PC-3 (cell line): ENCODE results near the gene MRPS24. TPM values are rescaled to one million over a fixed set of nuclear protein-coding genes. Genes with fewer than 3 reads are reported as not detected.
A peak's percentile ranks its signal among the peaks of the same experiment; 100 is the strongest.

ENCODE experiments used
- ATAC-seq: fragments of 200-7000 bp; cut with Tn5 transposase; 2 replicates; pipeline ENCODE4 v1.9.1; 2020; ENCODE audit warnings: mild to moderate bottlenecking, moderate library complexity
- BruUV-seq: library from RNA; stranded (reverse); fragments of 400-500 nt; replicated peaks from 2 replicates; lab custom pipeline; 2021; lab: Mats Ljungman, UMichigan
- CTCF ChIA-PET: fragments of 300-600 bp; sonication (Branson Sonifier 250); formaldehyde crosslinking; loops from one replicate; lab custom pipeline; 2022; ENCODE audit warnings: antibody characterized with exemption; lab: Charles Lee
- POLR2A ChIA-PET: fragments of 300-600 bp; sonication (Branson Sonifier 250); formaldehyde crosslinking; loops from one replicate; lab custom pipeline; 2022; ENCODE audit warnings: antibody characterized with exemption; ENCODE audit not compliant: unreplicated experiment; lab: Charles Lee
- DNase-seq: peaks from one replicate; pipeline ENCODE4 v3.0.0-alpha.2; 2015
- H2AFZ ChIP-seq: fragments of 300-600 bp; sonication (generic); 2 replicates; pipeline ENCODE4 v1.6.0; 2016; ENCODE audit warnings: antibody characterized with exemption, low read length
- H3F3A ChIP-seq: fragments of 300-600 bp; sonication (generic); one replicate; pipeline ENCODE4 v1.6.0; 2017; ENCODE audit warnings: antibody characterized with exemption, low read length, control low read depth, mild to moderate bottlenecking; ENCODE audit not compliant: unreplicated experiment
- H3K27ac ChIP-seq: fragments of 300-600 bp; sonication (generic); 2 replicates; pipeline ENCODE4 v1.5.1; 2016; ENCODE audit warnings: mild to moderate bottlenecking, low read length
- H3K27me3 ChIP-seq: fragments of 300-600 bp; sonication (generic); 2 replicates; pipeline ENCODE4 v1.6.1; 2016; ENCODE audit warnings: low read length, mixed read lengths
- H3K36me3 ChIP-seq: fragments of 300-600 bp; sonication (generic); 2 replicates; pipeline ENCODE4 v1.6.1; 2016; ENCODE audit warnings: low read depth, mixed run types, low read length, mixed read lengths
- H3K4me1 ChIP-seq: fragments of 300-600 bp; sonication (generic); 2 replicates; pipeline ENCODE4 v1.5.1; 2016; ENCODE audit warnings: low read length; ENCODE audit not compliant: insufficient read depth
- H3K4me2 ChIP-seq: fragments of 300-600 bp; sonication (generic); 2 replicates; pipeline ENCODE4 v1.6.0; 2016; ENCODE audit warnings: low read length
- H3K4me3 ChIP-seq: fragments of 300-600 bp; sonication (generic); 2 replicates; pipeline ENCODE4 v1.5.1; 2016; ENCODE audit warnings: mild to moderate bottlenecking, low read length, mixed read lengths
- H3K79me2 ChIP-seq: fragments of 300-600 bp; sonication (generic); 2 replicates; pipeline ENCODE4 v1.6.1; 2017; ENCODE audit warnings: low read length, mixed read lengths
- H3K9ac ChIP-seq: fragments of 300-600 bp; sonication (generic); 2 replicates; pipeline ENCODE4 v1.6.0; 2016; ENCODE audit warnings: mild to moderate bottlenecking, low read length
- H3K9me2 ChIP-seq: fragments of 300-600 bp; sonication (generic); replicated peaks from 2 replicates; pipeline ENCODE4 v1.6.1; 2016; ENCODE audit warnings: mixed run types, low read length, mixed read lengths
- H3K9me3 ChIP-seq: fragments of 300-600 bp; sonication (generic); 2 replicates; pipeline ENCODE4 v1.6.1; 2016; ENCODE audit warnings: low read length, mixed read lengths
- H4K20me1 ChIP-seq: fragments of 300-600 bp; sonication (generic); 2 replicates; pipeline ENCODE4 v1.6.1; 2016; ENCODE audit warnings: low read length, mixed read lengths
- CTCF ChIP-seq: fragments of 300-600 bp; sonication (generic); conservative IDR thresholded peaks from 2 replicates; pipeline ENCODE4 v1.5.1; 2017; ENCODE audit warnings: antibody characterized with exemption, low read depth, mild to moderate bottlenecking, low read length
- EZH2 ChIP-seq: fragments of 300-600 bp; sonication (generic); IDR thresholded peaks from one replicate; pipeline ENCODE4 v1.6.1; 2017; ENCODE audit warnings: antibody characterized with exemption, mild to moderate bottlenecking, low read length; ENCODE audit not compliant: unreplicated experiment
- EZH2phosphoT487 ChIP-seq: fragments of 300-600 bp; sonication (generic); IDR thresholded peaks from 2 replicates; pipeline ENCODE4 v1.6.1; 2018; ENCODE audit warnings: mild to moderate bottlenecking, antibody characterized with exemption, low read length, borderline replicate concordance
- intact Hi-C: fragments of 100-400 bp; cut with micrococcal nuclease; formaldehyde crosslinking; loops from 2 replicates; pipeline ENCODE4 v1.9.0; 2023
- total RNA-seq: library from RNA; depleted of rRNA; stranded (reverse); fragments of >200 nt; gene quantifications from 2 replicates; pipeline ENCODE4 v1.2.3, GENCODE V29; 2014

MRPS24 gene
- total RNA-seq, 1 experiment from 2014 or later = 200 TPM

DNA sequence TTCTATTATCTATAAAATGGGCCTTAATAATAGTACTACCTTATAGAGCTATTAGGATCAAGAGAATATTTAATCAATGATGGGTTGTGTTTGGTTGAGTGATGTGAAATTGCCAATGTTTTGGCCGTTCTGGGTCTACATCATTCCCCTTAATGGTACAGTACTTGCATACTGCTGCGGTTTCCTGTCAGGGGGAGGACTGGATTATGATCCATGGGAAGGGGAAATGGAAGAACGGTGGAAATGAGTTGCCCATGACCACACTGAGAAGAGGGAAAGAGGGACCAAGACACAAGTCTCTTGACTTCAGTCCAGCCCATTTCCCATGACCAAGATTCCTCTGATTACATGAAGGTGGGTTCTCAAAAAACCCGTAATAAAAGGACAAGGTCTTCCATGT, 999 bp upstream of the MRPS24 start:
- Histone ChIP-seq H4K20me1 (no peaks in the 10 kb centered on the region), H2AFZ (0 out of 2 replicates have a peak overlapping the region, but pooled peaks have one; percentile 0), H3K9me3 (no peaks in the 10 kb centered on the region), H3K4me1 (peaks cover 63% of the 10 kb centered on the region), H3K4me2 (peak overlapping the region; percentile 92), H3K9ac (peak overlapping the region; percentile 88), H3K27me3 (no peaks in the 10 kb centered on the region), H3K9me2 (no peaks in the 10 kb centered on the region), H3K36me3 (peaks cover 23% of the 10 kb centered on the region), H3F3A (peaks cover 11% of the 10 kb centered on the region), H3K4me3 (peak overlapping the region; percentile 96), H3K27ac (peak overlapping the region; percentile 100), H3K79me2 (peaks cover 14% of the 10 kb centered on the region)
- no peak for DNase-seq
- BruUV-seq = no TSS peak
- ATAC-seq = no peak
- POLR2A ChIA-PET = interaction anchor here (0.6 kb wide), 1 partner anchor 224 kb away, joined by 4 read pairs; no protein-coding TSS in a partner anchor
- CTCF ChIA-PET = no interaction called here
- intact Hi-C loops = no loop called here
- TF ChIP-seq CTCF (no peak), EZH2phosphoT487 (no peak), EZH2 (no peak)

DNA sequence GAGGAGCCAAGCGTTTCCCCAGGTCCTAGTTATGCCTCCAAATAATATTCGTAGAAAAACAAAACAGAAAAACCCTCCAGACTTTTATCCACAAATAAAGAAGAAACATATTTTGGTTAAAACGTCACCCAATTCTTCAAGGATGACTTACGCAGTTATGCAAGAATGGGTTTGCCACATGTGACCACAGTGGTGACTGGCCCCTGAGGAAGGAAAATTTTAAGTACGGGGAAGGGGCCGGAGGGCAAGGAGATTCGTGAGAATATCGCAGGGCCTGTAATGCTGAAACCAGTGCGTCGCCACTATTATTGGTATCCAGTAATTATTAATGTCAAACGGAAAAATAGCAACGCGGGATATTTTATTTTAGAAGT, 537 bp upstream of the MRPS24 start:
- CTCF ChIA-PET = interaction anchor here (1.0 kb wide), 1 partner anchor 35 kb away, joined by 3 read pairs; no protein-coding TSS in a partner anchor
- TSS peak; percentile 79 for BruUV-seq
- ATAC-seq = peak; percentile 7

DNA sequence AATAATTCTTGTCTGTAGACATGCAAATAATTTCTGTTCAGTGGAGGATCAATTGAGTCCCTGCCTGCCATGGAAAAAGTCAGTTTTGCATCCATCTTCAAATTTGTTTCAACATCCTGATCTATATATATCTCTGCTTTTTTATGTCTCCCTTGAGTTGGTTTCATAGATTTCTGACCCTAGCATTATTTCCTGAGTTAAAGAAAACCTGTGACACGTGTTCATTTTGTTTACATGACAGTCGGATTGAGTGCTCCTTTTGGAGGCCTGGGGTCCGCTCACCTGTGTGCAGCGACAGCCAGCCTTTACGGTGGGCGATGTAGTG, 674 bp downstream of the MRPS24 start:
- Histone ChIP-seq H3K27me3 (no peaks in the 10 kb centered on the region), H3K4me2 (peak overlapping the region; percentile 94), H3F3A (peaks cover 3% of the 10 kb centered on the region), H3K9me2 (no peaks in the 10 kb centered on the region), H3K36me3 (peaks cover 20% of the 10 kb centered on the region), H3K27ac (0 out of 2 replicates have a peak overlapping the region, but pooled peaks have one; percentile 4), H3K9ac (peak overlapping the region; percentile 88), H3K79me2 (peaks cover 14% of the 10 kb centered on the region), H3K4me1 (peaks cover 47% of the 10 kb centered on the region), H3K4me3 (peak overlapping the region; percentile 96), H2AFZ (peak overlapping the region; percentile 46; the same call in 1 of the 2 replicates), H3K9me3 (no peaks in the 10 kb centered on the region), H4K20me1 (no peaks in the 10 kb centered on the region)
- TF ChIP-seq EZH2 (no peak), EZH2phosphoT487 (no peak), CTCF (no peak)
- intact Hi-C loops = no loop called here
- ATAC-seq = no peak
- ChIA-PET CTCF (no interaction called here), POLR2A (no interaction called here)
- DNase-seq = no peak
- TSS peak; percentile 52 for BruUV-seq

More for the DNA sequence above, 537 bp upstream of the MRPS24 start:
- peak overlapping the region; percentile 96 for H3K4me3 ChIP-seq
- H3K27ac ChIP-seq = peak overlapping the region; percentile 100
- POLR2A ChIA-PET = interaction anchor here (0.5 to 0.7 kb wide), 4 partner anchors 35 to 1574 kb away, joined by 3 read pairs; no protein-coding TSS in a partner anchor
- peaks cover 21% of the 10 kb centered on the region for H3K36me3 ChIP-seq
- TF ChIP-seq EZH2 (no peak), EZH2phosphoT487 (no peak)
- no peaks in the 10 kb centered on the region for H3K9me3 ChIP-seq
- H3K9ac ChIP-seq = peak overlapping the region; percentile 88
- H3K4me2 ChIP-seq = peak overlapping the region; percentile 92
- peaks cover 59% of the 10 kb centered on the region for H3K4me1 ChIP-seq
- H2AFZ ChIP-seq = peak overlapping the region; percentile 84
- H3K9me2 ChIP-seq = no peaks in the 10 kb centered on the region
- intact Hi-C loops = no loop called here
- H3K27me3 ChIP-seq = no peaks in the 10 kb centered on the region
- no peaks in the 10 kb centered on the region for H4K20me1 ChIP-seq
- peaks cover 14% of the 10 kb centered on the region for H3K79me2 ChIP-seq
- H3F3A ChIP-seq = peaks cover 11% of the 10 kb centered on the region
- DNase-seq = peak; percentile 87
